Measurements from ENCODE around the gene KCNJ5. TPM values are rescaled to one million over a fixed set of nuclear protein-coding genes. Genes with fewer than 3 reads are reported as not detected.

The KCNJ5 gene
- total and polyA plus RNA-seq, 12 donors, result 37.1 to 299 (median 80.4) TPM

GRCh38 chr11:128865490-128865889 is 25.7 kb upstream of the KCNJ5 start:
- Histone ChIP-seq H3K27me3 (no peaks in the 10 kb centered on the region), H3K9me3 (replicated peaks in 1 of 3) (no peaks in the 10 kb centered on the region), H3K4me1 (replicated peaks in 1 of 2) (no peaks in the 10 kb centered on the region), H3K36me3 (replicated peaks in 1 of 2) (no peaks in the 10 kb centered on the region), H3K27ac (no peak overlapping the region), H3K4me3 (no peak overlapping the region)
- WGBS, 4 donors, result 70 to 92% (median 82%) methylated on average over 1 of the region's 1 CpG
- no peak for TF ChIP-seq POLR2A (IDR thresholded peaks at IDR 0.05)
- TF ChIP-seq, protein P1, sequence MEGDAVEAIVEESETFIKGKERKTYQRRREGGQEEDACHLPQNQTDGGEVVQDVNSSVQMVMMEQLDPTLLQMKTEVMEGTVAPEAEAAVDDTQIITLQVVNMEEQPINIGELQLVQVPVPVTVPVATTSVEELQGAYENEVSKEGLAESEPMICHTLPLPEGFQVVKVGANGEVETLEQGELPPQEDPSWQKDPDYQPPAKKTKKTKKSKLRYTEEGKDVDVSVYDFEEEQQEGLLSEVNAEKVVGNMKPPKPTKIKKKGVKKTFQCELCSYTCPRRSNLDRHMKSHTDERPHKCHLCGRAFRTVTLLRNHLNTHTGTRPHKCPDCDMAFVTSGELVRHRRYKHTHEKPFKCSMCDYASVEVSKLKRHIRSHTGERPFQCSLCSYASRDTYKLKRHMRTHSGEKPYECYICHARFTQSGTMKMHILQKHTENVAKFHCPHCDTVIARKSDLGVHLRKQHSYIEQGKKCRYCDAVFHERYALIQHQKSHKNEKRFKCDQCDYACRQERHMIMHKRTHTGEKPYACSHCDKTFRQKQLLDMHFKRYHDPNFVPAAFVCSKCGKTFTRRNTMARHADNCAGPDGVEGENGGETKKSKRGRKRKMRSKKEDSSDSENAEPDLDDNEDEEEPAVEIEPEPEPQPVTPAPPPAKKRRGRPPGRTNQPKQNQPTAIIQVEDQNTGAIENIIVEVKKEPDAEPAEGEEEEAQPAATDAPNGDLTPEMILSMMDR (IDR thresholded peaks at IDR 0.05), result no peak
- intact Hi-C loops (cut with DNase I), result no loop called here
- no peak for DNase-seq

- WGBS, 4 donors, result 87 to 91% (median 89%) methylated on average over 8 of the region's 8 CpGs
- intact Hi-C loops (cut with DNase I), result no loop called here
These were observed 23.9 kb upstream of the KCNJ5 start, which contains the start of gene KCNJ1 for GRCh38 chr11:128867277-128867676. Gene KCNJ1, minus strand, starts transcription at chr11:128867296. Its CDS starts 27,053 bp downstream, at chr11:128840243.

GRCh38 chr11:128868841-128869671 is 22.1 kb upstream of the KCNJ5 start:
- no peak overlapping the region for H3K4me3 ChIP-seq
- H3K27ac ChIP-seq, result no peak overlapping the region
- 93 to 97% (median 96%) methylated on average over 10 of the region's 10 CpGs for WGBS, 4 donors
- no peaks in the 10 kb centered on the region for H3K27me3 ChIP-seq
- no peaks in the 10 kb centered on the region for H3K9me3 ChIP-seq (replicated peaks in 1 of 3)
- no peaks in the 10 kb centered on the region for H3K4me1 ChIP-seq (replicated peaks in 1 of 2)
- H3K36me3 ChIP-seq (replicated peaks in 1 of 2), result no peaks in the 10 kb centered on the region
- intact Hi-C loops (cut with DNase I), result no loop called here
- no peak for DNase-seq
- TF ChIP-seq POLR2A (IDR thresholded peaks at IDR 0.05), result no peak
- TF ChIP-seq, protein P1 (IDR thresholded peaks at IDR 0.05), result no peak

More at GRCh38 chr11:128867277-128867676, 23.9 kb upstream of the KCNJ5 start, which contains the start of gene KCNJ1:
- no peaks in the 10 kb centered on the region for H3K36me3 ChIP-seq (replicated peaks in 1 of 2)
- no peak within 1 kb of the TSS for H3K4me3 ChIP-seq
- DNase-seq, result no peak
- H3K9me3 ChIP-seq (replicated peaks in 1 of 3), result no peaks in the 10 kb centered on the region
- no peak within 1 kb of the TSS for H3K27ac ChIP-seq
- no peak for TF ChIP-seq POLR2A (IDR thresholded peaks at IDR 0.05)
- TF ChIP-seq, protein P1 (IDR thresholded peaks at IDR 0.05), result no peak
- no peaks in the 10 kb centered on the region for H3K4me1 ChIP-seq (replicated peaks in 1 of 2)
- H3K27me3 ChIP-seq, result no peaks in the 10 kb centered on the region

GRCh38 chr11:128871168-128871610 is 20.0 kb upstream of the KCNJ5 start:
- H3K27ac ChIP-seq, result no peak overlapping the region
- no peak for TF ChIP-seq POLR2A (IDR thresholded peaks at IDR 0.05)
- TF ChIP-seq, protein P1 (IDR thresholded peaks at IDR 0.05), result no peak
- DNase-seq, result no peak
- H3K27me3 ChIP-seq, result no peaks in the 10 kb centered on the region
- H3K4me1 ChIP-seq (replicated peaks in 1 of 2), result no peaks in the 10 kb centered on the region
- H3K4me3 ChIP-seq, result no peak overlapping the region
- no peaks in the 10 kb centered on the region for H3K9me3 ChIP-seq (replicated peaks in 1 of 3)
- intact Hi-C loops (cut with DNase I), result no loop called here
- 77 to 89% (median 84%) methylated on average over 6 of the region's 6 CpGs for WGBS, 4 donors
- no peaks in the 10 kb centered on the region for H3K36me3 ChIP-seq (replicated peaks in 1 of 2)
